Transverse colon (tissue), 4 donors: ENCODE data around the gene KLF18. TPM values are rescaled to one million over a fixed set of nuclear protein-coding genes. Genes with fewer than 3 reads are reported as not detected.

Source experiments
- DNase-seq: peaks from one replicate; pipeline ENCODE4 v3.0.0-alpha.2; 2019
- H3K27ac ChIP-seq, 4 donors: fragments of 200-600 bp; sonication (generic); 2 replicates each; pipeline ENCODE4 v1.5.1; 2016 to 2018; ENCODE audit warnings: inconsistent platforms in 4 of 4
- H3K27me3 ChIP-seq: fragments of 200-600 bp; sonication (generic); 2 replicates; pipeline ENCODE4 v1.5.1; 2017; ENCODE audit warnings: inconsistent platforms
- H3K36me3 ChIP-seq, 4 donors: fragments of 200-600 bp; sonication (generic); 2 replicates each; pipeline ENCODE4 v1.5.1; 2017 to 2019; ENCODE audit warnings: inconsistent platforms in 4 of 4
- H3K4me1 ChIP-seq, 4 donors: fragments of 200-600 bp; sonication (generic); 2 replicates each; pipeline ENCODE4 v1.5.1; 2017 to 2020; ENCODE audit warnings: inconsistent platforms in 4 of 4
- H3K4me3 ChIP-seq, 4 donors: fragments of 200-600 bp; sonication (generic); 1 replicate in 1 of 4; 2 replicates in 3 of 4; pipeline versions ENCODE4 v1.5.1 to v1.6.1; 2017 to 2019; ENCODE audit warnings: inconsistent platforms in 4 of 4
- H3K9me3 ChIP-seq, 2 donors: fragments of 200-600 bp; sonication (generic); 2 replicates each; pipeline ENCODE4 v1.5.1; 2017 to 2019; ENCODE audit warnings: inconsistent platforms in 2 of 2
- EP300 ChIP-seq: sonication (generic); formaldehyde crosslinking; IDR thresholded peaks from one replicate; pipeline ENCODE4 v1.6.1; 2017; ENCODE audit warnings: antibody characterized with exemption, low read depth
- POLR2A ChIP-seq: fragments of 450-650 bp; IDR thresholded peaks from one replicate; pipeline ENCODE4 v1.6.1; 2016; ENCODE audit warnings: antibody characterized with exemption, mild to moderate bottlenecking, moderate library complexity
- POLR2AphosphoS5 ChIP-seq, 3 donors: sonication (generic); formaldehyde crosslinking; IDR thresholded peaks; one replicate each; pipeline ENCODE4 v1.6.1; 2016; ENCODE audit warnings: antibody characterized with exemption in 3 of 3
- WGBS, 2 donors: methylation state at CpG; one replicate each; pipeline ENCODE4 v1.1.5; 2018; ENCODE audit warnings: low coverage in 1 of 2; 5-methylcytosine and 5-hydroxymethylcytosine counted together
- in situ Hi-C, 4 donors: fragments of 200-750 bp; cut with MboI; loops; one replicate each; pipeline versions ENCODE4 v1.15.0 to v1.15.1; 2017; ENCODE audit warnings: low sequenced_read_pairs in 3 of 4, low pct_ligation_motif_present in 1 of 4, low pct_unique_long_range_greater_than_20kb in 1 of 4
- intact Hi-C: fragments of 100-400 bp; cut with DNase I; formaldehyde crosslinking; loops from one replicate; pipeline ENCODE4 v1.15.1; 2023; ENCODE audit warnings: low total_unique reads
- total RNA-seq, 4 donors: library from RNA; depleted of rRNA; stranded (reverse); fragments of >200 nt; gene quantifications; one replicate each; pipeline ENCODE4 v1.1.0, GENCODE V29; 2016
- TF ChIP-seq, protein P1 (sequence below), 5 experiments: fragments of 200-600 bp in 3 of 5; fragments of 450-650 bp in 2 of 5; sonication (generic) in 3 of 5; IDR thresholded peaks; 1 replicate in 2 of 5; 2 replicates in 3 of 5; pipeline ENCODE4 v1.5.1; 2016 to 2017; ENCODE audit warnings: antibody characterized with exemption in 5 of 5, inconsistent platforms in 3 of 5, mild to moderate bottlenecking in 2 of 5, moderate library complexity in 1 of 5

The KLF18 gene
- total RNA-seq, 4 donors from 2014 or later: not detected

DNA sequence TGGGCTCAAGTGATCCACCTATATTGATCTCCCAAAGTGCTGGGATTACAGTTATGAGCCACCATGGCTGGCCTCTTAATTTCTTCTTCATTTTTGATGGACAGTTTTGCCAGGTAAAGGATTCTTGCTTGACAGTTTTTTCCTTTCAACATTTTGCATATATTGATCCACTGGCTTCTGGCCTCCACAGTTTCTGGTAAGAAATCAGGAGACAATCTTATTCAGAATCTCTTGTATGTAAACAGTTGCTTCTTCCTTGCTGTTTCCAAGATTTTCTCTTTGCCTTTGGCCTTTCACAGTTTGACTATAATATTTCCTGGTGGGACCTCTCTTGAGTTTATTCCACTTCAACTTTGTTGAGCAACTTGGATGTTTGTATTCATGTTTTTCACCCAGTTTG lies 20.1 kb upstream of the KLF18 start:
- intact Hi-C loops (no loop called here), in situ Hi-C loops (no loop called here)
- no peak overlapping the region for H3K4me3 ChIP-seq
- no peaks in the 10 kb centered on the region for H3K36me3 ChIP-seq
- H3K9me3 ChIP-seq: no peaks in the 10 kb centered on the region
- H3K27me3 ChIP-seq: no peaks in the 10 kb centered on the region
- no peaks in the 10 kb centered on the region for H3K4me1 ChIP-seq
- TF ChIP-seq POLR2A (no peak), POLR2AphosphoS5 (IDR thresholded peaks at IDR 0.05) (no peak), EP300 (no peak)
- TF ChIP-seq, protein P1, sequence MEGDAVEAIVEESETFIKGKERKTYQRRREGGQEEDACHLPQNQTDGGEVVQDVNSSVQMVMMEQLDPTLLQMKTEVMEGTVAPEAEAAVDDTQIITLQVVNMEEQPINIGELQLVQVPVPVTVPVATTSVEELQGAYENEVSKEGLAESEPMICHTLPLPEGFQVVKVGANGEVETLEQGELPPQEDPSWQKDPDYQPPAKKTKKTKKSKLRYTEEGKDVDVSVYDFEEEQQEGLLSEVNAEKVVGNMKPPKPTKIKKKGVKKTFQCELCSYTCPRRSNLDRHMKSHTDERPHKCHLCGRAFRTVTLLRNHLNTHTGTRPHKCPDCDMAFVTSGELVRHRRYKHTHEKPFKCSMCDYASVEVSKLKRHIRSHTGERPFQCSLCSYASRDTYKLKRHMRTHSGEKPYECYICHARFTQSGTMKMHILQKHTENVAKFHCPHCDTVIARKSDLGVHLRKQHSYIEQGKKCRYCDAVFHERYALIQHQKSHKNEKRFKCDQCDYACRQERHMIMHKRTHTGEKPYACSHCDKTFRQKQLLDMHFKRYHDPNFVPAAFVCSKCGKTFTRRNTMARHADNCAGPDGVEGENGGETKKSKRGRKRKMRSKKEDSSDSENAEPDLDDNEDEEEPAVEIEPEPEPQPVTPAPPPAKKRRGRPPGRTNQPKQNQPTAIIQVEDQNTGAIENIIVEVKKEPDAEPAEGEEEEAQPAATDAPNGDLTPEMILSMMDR (IDR thresholded peaks at IDR 0.05): no peak
- H3K27ac ChIP-seq: no peak overlapping the region
- DNase-seq: no peak

DNA sequence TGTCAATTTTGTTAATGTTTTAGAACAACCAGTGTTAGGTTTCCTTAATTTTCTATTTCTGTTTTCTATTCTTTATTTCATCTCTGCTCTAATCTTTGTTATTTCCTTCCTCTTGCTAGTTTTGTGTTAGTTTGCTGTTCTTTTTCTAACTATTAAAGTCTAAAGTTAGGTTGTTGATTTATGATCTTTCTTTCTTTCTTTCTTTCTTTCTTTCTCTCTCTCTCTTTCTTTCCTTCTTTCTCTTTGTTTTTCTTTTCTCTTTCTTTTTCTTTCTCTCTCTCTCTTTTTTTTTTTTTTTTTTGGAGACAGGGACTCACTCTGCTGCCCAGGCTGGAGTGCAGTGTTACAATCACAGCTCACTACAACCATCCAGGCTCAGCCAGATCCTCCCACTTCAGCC lies 17.4 kb upstream of the KLF18 start:
- in situ Hi-C loops: no loop called here
- H3K4me3 ChIP-seq: no peak overlapping the region
- H3K4me1 ChIP-seq: no peaks in the 10 kb centered on the region
- H3K36me3 ChIP-seq: no peaks in the 10 kb centered on the region
- no peak overlapping the region for H3K27ac ChIP-seq
- H3K27me3 ChIP-seq: no peaks in the 10 kb centered on the region
- no peak for DNase-seq
- intact Hi-C loops: no loop called here
- TF ChIP-seq, protein P1 (IDR thresholded peaks at IDR 0.05): no peak
- no peak for TF ChIP-seq POLR2A
- no peak for TF ChIP-seq POLR2AphosphoS5 (IDR thresholded peaks at IDR 0.05)
- no peak for TF ChIP-seq EP300
- no peaks in the 10 kb centered on the region for H3K9me3 ChIP-seq

DNA sequence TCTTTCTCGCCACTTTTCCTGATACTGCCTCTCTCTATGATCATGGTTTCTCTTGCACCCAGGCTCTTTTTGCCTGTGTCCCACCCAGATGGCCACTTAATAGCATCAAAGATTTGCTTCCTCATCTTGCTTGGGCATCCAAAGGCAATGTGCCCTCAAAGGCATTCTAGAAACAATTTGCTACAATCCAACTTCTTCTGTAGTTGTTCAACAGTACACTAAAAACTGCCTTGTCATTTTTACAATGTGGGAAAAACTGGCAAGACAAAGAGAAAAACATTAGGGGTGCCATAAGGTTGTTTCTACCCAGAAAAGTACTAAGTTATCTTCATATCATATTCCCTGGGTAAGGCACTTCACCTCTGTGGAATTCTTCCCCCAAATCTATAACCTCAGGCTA lies 16.5 kb upstream of the KLF18 start:
- in situ Hi-C loops: no loop called here
- Histone ChIP-seq H3K36me3 (no peaks in the 10 kb centered on the region), H3K4me3 (no peak overlapping the region), H3K9me3 (no peaks in the 10 kb centered on the region), H3K4me1 (no peaks in the 10 kb centered on the region), H3K27me3 (no peaks in the 10 kb centered on the region), H3K27ac (no peak overlapping the region)
- 86 to 90% methylated on average over 1 of the region's 1 CpG for WGBS, 2 donors
- intact Hi-C loops: no loop called here
- DNase-seq: no peak
- TF ChIP-seq EP300 (no peak), POLR2AphosphoS5 (IDR thresholded peaks at IDR 0.05) (no peak), POLR2A (no peak)
- TF ChIP-seq, protein P1 (IDR thresholded peaks at IDR 0.05): no peak

DNA sequence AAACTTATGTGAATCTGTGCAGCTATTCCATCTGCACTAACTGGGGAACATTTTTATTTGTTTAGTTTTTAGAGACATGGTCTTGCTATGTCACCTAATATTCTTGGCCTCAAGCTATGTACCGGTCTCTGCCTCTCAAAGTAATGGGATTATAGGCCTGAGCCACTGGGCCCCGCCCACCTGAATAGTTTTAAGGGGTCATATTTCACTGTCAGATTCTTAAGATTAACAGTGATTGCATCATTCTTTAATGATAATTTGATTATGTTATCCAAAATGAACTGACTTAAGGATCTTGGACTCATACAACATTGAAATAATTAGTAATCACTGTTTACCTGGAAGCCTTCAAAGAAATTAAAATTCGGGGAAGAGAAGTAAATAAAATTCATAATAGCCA lies 12.6 kb upstream of the KLF18 start:
- no peak overlapping the region for H3K27ac ChIP-seq
- intact Hi-C loops (no loop called here), in situ Hi-C loops (no loop called here)
- no peak for TF ChIP-seq POLR2AphosphoS5 (IDR thresholded peaks at IDR 0.05)
- no peak for TF ChIP-seq EP300
- TF ChIP-seq, protein P1 (IDR thresholded peaks at IDR 0.05): no peak
- no peak for TF ChIP-seq POLR2A
- DNase-seq: no peak
- H3K27me3 ChIP-seq: peaks cover 6% of the 10 kb centered on the region
- 70 to 82% methylated on average over 3 of the region's 3 CpGs for WGBS, 2 donors
- H3K36me3 ChIP-seq: no peaks in the 10 kb centered on the region
- no peak overlapping the region for H3K4me3 ChIP-seq
- no peaks in the 10 kb centered on the region for H3K4me1 ChIP-seq
- H3K9me3 ChIP-seq: no peaks in the 10 kb centered on the region
